NOMO-1 (cell line): ENCODE measurements around the gene PPP2R1A.
"Not testable (repeated sequence)": the region's sequence is repeated elsewhere in the genome, so short reads cannot be mapped to it uniquely, and the experiment has no call there.

Experiments
- DNase-seq, 2 experiments: peaks; one replicate each; lab custom pipeline; 2025; ENCODE audit not compliant: unreplicated experiment in 2 of 2; lab: John Stamatoyannopoulos, UW

Gene PPP2R1A

GRCh38 chr19:52200044-52200443, 10.2 kb downstream of the PPP2R1A start:
- DNase-seq = no peak

GRCh38 chr19:52200755-52201391, 11.0 kb downstream of the PPP2R1A start:
- DNase-seq = not testable (repeated sequence)

- DNase-seq = no peak
These were observed 16.6 kb downstream of the PPP2R1A start for GRCh38 chr19:52206481-52206880.

GRCh38 chr19:52211203-52211602, 21.4 kb downstream of the PPP2R1A start:
- DNase-seq = no peak

- DNase-seq = no peak
These were observed 22.2 kb downstream of the PPP2R1A start for GRCh38 chr19:52211926-52212571.

- DNase-seq = no peak
These were observed 22.9 kb downstream of the PPP2R1A start for GRCh38 chr19:52212572-52213255.

- no peak for DNase-seq
These were observed 24.4 kb downstream of the PPP2R1A start for GRCh38 chr19:52214241-52214640.

GRCh38 chr19:52216401-52216800, 26.5 kb downstream of the PPP2R1A start:
- no peak for DNase-seq

GRCh38 chr19:52217576-52217975, 27.7 kb downstream of the PPP2R1A start:
- no peak for DNase-seq

- no peak for DNase-seq
These were observed 29.8 kb downstream of the PPP2R1A start for GRCh38 chr19:52219611-52220010.

- DNase-seq = no peak
These were observed 31.2 kb downstream of the PPP2R1A start for GRCh38 chr19:52221031-52221430.

GRCh38 chr19:52221831-52222375, 32.1 kb downstream of the PPP2R1A start:
- DNase-seq = no peak

- no peak for DNase-seq
These were observed 34.4 kb downstream of the PPP2R1A start for GRCh38 chr19:52224211-52224610.

GRCh38 chr19:52226652-52227051, 36.8 kb downstream of the PPP2R1A start:
- no peak for DNase-seq

- DNase-seq = no peak
These were observed 37.5 kb downstream of the PPP2R1A start for GRCh38 chr19:52227196-52227940.

GRCh38 chr19:52227980-52228379, 38.1 kb downstream of the PPP2R1A start:
- no peak for DNase-seq

- no peak for DNase-seq
These were observed 39.7 kb downstream of the PPP2R1A start for GRCh38 chr19:52229524-52229923.

- no peak for DNase-seq
These were observed 40.8 kb downstream of the PPP2R1A start for GRCh38 chr19:52230685-52231084.

- DNase-seq = no peak
These were observed 41.5 kb downstream of the PPP2R1A start for GRCh38 chr19:52231154-52231910.

- no peak for DNase-seq
These were observed 44.6 kb downstream of the PPP2R1A start for GRCh38 chr19:52234406-52234805.
